Smooth muscle cell of trachea (primary cell): Measurements from ENCODE around the gene PCDHGC3. TPM values are rescaled to one million over a fixed set of nuclear protein-coding genes. Genes with fewer than 3 reads are reported as not detected.

Source experiments
- total RNA-seq: library from RNA; depleted of rRNA; stranded (reverse); fragments of >200 nt; gene quantifications from 2 replicates; pipeline ENCODE4 v1.2.1, GENCODE V29; 2014

PCDHGC3 gene
- 94.1 and 137 TPM in 2 replicates for total RNA-seq

DNA sequence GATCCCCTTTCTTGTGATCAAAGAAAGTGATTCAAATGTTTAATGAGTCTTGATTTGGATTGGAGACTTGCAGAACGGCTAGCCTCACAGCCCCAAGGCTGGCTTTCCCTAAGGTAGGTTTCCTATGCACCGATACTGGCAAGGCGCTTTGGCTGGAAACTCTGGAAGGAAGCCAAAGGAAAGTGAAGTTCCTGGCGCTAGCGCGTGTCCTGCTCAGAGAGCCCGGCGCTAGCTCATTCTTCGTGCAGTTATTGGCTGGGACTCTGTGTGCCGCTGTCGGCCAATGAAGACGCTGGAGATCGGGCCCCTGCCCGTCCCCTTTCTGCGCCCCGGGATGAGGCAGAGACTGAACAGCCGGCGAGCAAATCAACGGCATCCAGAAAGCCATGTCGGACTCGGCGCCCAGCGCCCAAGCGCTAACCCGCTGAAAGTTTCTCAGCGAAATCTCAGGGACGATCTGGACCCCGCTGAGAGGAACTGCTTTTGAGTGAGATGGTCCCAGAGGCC is at the start of gene PCDHGC3:
Gene PCDHGC3, plus strand, starts transcription at position 342 of the 507 bp plus-strand sequence. Its CDS starts 151 bp downstream, at position 493.

GRCh38 chr5:141430332-141431113 is 45.2 kb upstream of the PCDHGC3 start, which contains the start of gene PCDHGA12:
Gene PCDHGA12, plus strand, starts transcription at chr5:141430507. Its CDS starts 253 bp downstream, at chr5:141430760.

DNA sequence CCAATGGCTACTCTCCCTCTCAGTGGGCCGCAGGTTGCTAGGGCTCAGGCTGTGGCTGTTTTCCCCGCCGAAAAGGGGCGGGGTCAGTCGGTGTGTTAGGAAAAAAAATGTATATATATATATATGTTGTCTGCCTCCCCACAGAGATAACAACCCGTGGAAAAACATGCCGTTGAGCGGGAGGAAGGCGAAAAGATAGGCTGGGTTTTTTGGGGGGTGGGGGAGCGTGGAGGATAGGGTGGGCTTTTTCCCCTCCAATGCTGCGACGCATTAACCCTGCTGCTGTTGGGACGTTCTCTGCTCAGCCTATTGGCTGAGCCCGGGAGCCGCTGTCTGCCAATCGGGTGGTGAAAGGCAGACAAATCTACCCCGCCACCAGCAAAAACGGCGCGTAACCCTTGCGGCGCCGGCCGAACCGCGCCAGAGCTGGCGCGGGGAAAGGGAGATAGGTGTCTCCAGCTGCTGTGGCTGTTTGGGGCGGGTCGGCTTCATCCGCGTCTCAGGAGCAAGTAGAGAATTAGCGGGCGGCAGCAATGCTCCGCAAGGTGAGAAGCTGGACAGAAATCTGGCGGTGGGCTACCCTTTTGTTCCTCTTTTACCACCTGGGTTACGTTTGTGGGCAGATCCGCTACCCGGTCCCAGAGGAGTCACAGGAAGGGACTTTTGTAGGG is 9.0 kb downstream of the PCDHGC3 start, which contains the start of gene PCDHGC4:
Gene PCDHGC4, plus strand, starts transcription at position 390 of the 671 bp plus-strand sequence. Its CDS starts 144 bp downstream, at position 534.

GRCh38 chr5:141488591-141489561 is 13.1 kb downstream of the PCDHGC3 start, which contains the start of gene PCDHGC5:
Gene PCDHGC5, plus strand, starts transcription at chr5:141489081. Its CDS starts 160 bp downstream, at chr5:141489241.

Other genes with a start within 250 kb of the PCDHGC3 start
- gene PCDHB15, start 230.6 kb upstream of the PCDHGC3 start, total RNA-seq = under 0.01 and 0.66 TPM in 2 replicates
- 0.50 and 1.0 TPM in 2 replicates for gene SLC25A2, start 171.9 kb upstream of the PCDHGC3 start, total RNA-seq
- gene TAF7, start 155.2 kb upstream of the PCDHGC3 start, total RNA-seq = 70.8 and 74.8 TPM in 2 replicates
- gene PCDHGA1, start 145.5 kb upstream of the PCDHGC3 start, total RNA-seq = 1.3 and 2.3 TPM in 2 replicates
- 3.3 and 6.6 TPM in 2 replicates for gene PCDHGA2, start 137.2 kb upstream of the PCDHGC3 start, total RNA-seq
- gene PCDHGA3, start 132.1 kb upstream of the PCDHGC3 start, total RNA-seq = 1.3 and 2.6 TPM in 2 replicates
- 4.4 and 4.5 TPM in 2 replicates for gene PCDHGB1, start 125.9 kb upstream of the PCDHGC3 start, total RNA-seq
- 8.9 and 11.1 TPM in 2 replicates for gene PCDHGA4, start 120.9 kb upstream of the PCDHGC3 start, total RNA-seq
- gene PCDHGB2, start 116.0 kb upstream of the PCDHGC3 start, total RNA-seq = 5.1 TPM in 2 replicates
- gene PCDHGA5, start 111.8 kb upstream of the PCDHGC3 start, total RNA-seq = 2.8 and 3.5 TPM in 2 replicates
- 7.1 and 9.4 TPM in 2 replicates for gene PCDHGB3, start 105.7 kb upstream of the PCDHGC3 start, total RNA-seq
- gene PCDHGA6, start 102.1 kb upstream of the PCDHGC3 start, total RNA-seq = 4.8 and 6.3 TPM in 2 replicates
- gene PCDHGA7, start 93.2 kb upstream of the PCDHGC3 start, total RNA-seq = 5.4 and 8.4 TPM in 2 replicates
- gene PCDHGB4, start 88.3 kb upstream of the PCDHGC3 start, total RNA-seq = 21.5 and 38.4 TPM in 2 replicates
- 3.9 and 5.6 TPM in 2 replicates for gene PCDHGA8, start 83.3 kb upstream of the PCDHGC3 start, total RNA-seq
- gene PCDHGB5, start 78.0 kb upstream of the PCDHGC3 start, total RNA-seq = 27.9 and 40.4 TPM in 2 replicates
- gene PCDHGA9, start 73.2 kb upstream of the PCDHGC3 start, total RNA-seq = 7.4 and 8.0 TPM in 2 replicates
- 5.1 and 6.5 TPM in 2 replicates for gene PCDHGB6, start 67.9 kb upstream of the PCDHGC3 start, total RNA-seq
- gene PCDHGA10, start 63.0 kb upstream of the PCDHGC3 start, total RNA-seq = 13.8 and 14.7 TPM in 2 replicates
- gene PCDHGB7, start 58.3 kb upstream of the PCDHGC3 start, total RNA-seq = 15.7 and 16.4 TPM in 2 replicates
- gene PCDHGA11, start 54.9 kb upstream of the PCDHGC3 start, total RNA-seq = 23.0 and 26.9 TPM in 2 replicates
- 26.0 and 35.4 TPM in 2 replicates for gene PCDHGA12, start 45.5 kb upstream of the PCDHGC3 start, total RNA-seq
- gene PCDHGC4, start 9.1 kb downstream of the PCDHGC3 start, total RNA-seq = 4.5 and 6.0 TPM in 2 replicates
- gene PCDHGC5, start 13.1 kb downstream of the PCDHGC3 start, total RNA-seq = 7.9 and 8.1 TPM in 2 replicates
- gene DIAPH1, start 143.0 kb downstream of the PCDHGC3 start, total RNA-seq = 22.0 and 46.4 TPM in 2 replicates
- gene HDAC3, start 160.9 kb downstream of the PCDHGC3 start, total RNA-seq = 63.0 and 67.6 TPM in 2 replicates
- 2.2 and 2.3 TPM in 2 replicates for gene RELL2, start 161.0 kb downstream of the PCDHGC3 start, total RNA-seq
- gene FCHSD1, start 175.5 kb downstream of the PCDHGC3 start, total RNA-seq = 39.9 and 46.5 TPM in 2 replicates
- gene ARAP3, start 206.3 kb downstream of the PCDHGC3 start, total RNA-seq = 4.5 and 6.8 TPM in 2 replicates